H9 (cell line): ENCODE measurements around the gene CTNNB1. TPM values are rescaled to one million over a fixed set of nuclear protein-coding genes. Genes with fewer than 3 reads are reported as not detected.

Experiments
- DNase-seq: peaks from one replicate; pipeline ENCODE4 v3.0.0-alpha.2; 2017
- H2AFZ ChIP-seq: one replicate; pipeline ENCODE4 v1.6.1; 2013; ENCODE audit warnings: mild to moderate bottlenecking, low read length, control low read depth, moderate library complexity
- H2AK5ac ChIP-seq: 2 replicates; pipeline ENCODE4 v1.6.1; 2013; ENCODE audit warnings: low read length, control low read depth, mixed read lengths; ENCODE audit not compliant: insufficient read length
- H2BK120ac ChIP-seq: one replicate; pipeline ENCODE4 v1.6.1; 2013; ENCODE audit warnings: low read depth, mild to moderate bottlenecking, low read length, control low read depth, inconsistent platforms; ENCODE audit not compliant: poor library complexity, severe bottlenecking
- H2BK12ac ChIP-seq: 2 replicates; pipeline ENCODE4 v1.6.1; 2013; ENCODE audit warnings: low read length, control low read depth, mixed read lengths, low read depth; ENCODE audit not compliant: insufficient read length
- H2BK15ac ChIP-seq: 2 replicates; pipeline ENCODE4 v1.6.1; 2013; ENCODE audit warnings: low read depth, low read length, control low read depth
- H2BK20ac ChIP-seq: one replicate; pipeline ENCODE4 v1.6.1; 2013; ENCODE audit warnings: low read depth, mild to moderate bottlenecking, low read length, control low read depth, inconsistent platforms; ENCODE audit not compliant: poor library complexity, severe bottlenecking
- H2BK5ac ChIP-seq: 2 replicates; pipeline ENCODE4 v1.6.1; 2013; ENCODE audit warnings: low read length, control low read depth, mixed read lengths; ENCODE audit not compliant: insufficient read length
- H3K14ac ChIP-seq: 2 replicates; pipeline ENCODE4 v1.6.1; 2013; ENCODE audit warnings: low read length, control low read depth; ENCODE audit not compliant: insufficient read depth
- H3K18ac ChIP-seq: 2 replicates; pipeline ENCODE4 v1.6.1; 2013; ENCODE audit warnings: low read depth, mild to moderate bottlenecking, mixed read lengths, low read length, control low read depth; ENCODE audit not compliant: insufficient read length
- H3K23ac ChIP-seq: 2 replicates; pipeline ENCODE4 v1.6.1; 2013; ENCODE audit warnings: low read length, control low read depth, mixed read lengths, low read depth; ENCODE audit not compliant: insufficient read length
- H3K23me2 ChIP-seq: 2 replicates; pipeline ENCODE4 v1.6.1; 2013; ENCODE audit warnings: low read depth, mild to moderate bottlenecking, mixed read lengths, low read length, control low read depth; ENCODE audit not compliant: insufficient read length, poor library complexity, severe bottlenecking
- H3K27ac ChIP-seq: 2 replicates; pipeline ENCODE4 v1.5.1; 2013; ENCODE audit warnings: low read length, control low read depth, mixed read lengths, low read depth; ENCODE audit not compliant: insufficient read length
- H3K27me3 ChIP-seq: 2 replicates; pipeline ENCODE4 v1.6.1; 2013; ENCODE audit warnings: low read length, control low read depth, inconsistent platforms; ENCODE audit not compliant: insufficient read depth
- H3K4ac ChIP-seq: 2 replicates; pipeline ENCODE4 v1.6.1; 2013; ENCODE audit warnings: low read depth, mild to moderate bottlenecking, control low read depth, inconsistent platforms, low read length, moderate library complexity
- H3K4me1 ChIP-seq: 2 replicates; pipeline ENCODE4 v1.6.1; 2013; ENCODE audit warnings: low read length, control low read depth, inconsistent platforms; ENCODE audit not compliant: insufficient read depth
- H3K4me2 ChIP-seq: 2 replicates; pipeline ENCODE4 v1.6.1; 2013; ENCODE audit warnings: low read length, control low read depth, mixed read lengths; ENCODE audit not compliant: insufficient read length, insufficient read depth
- H3K56ac ChIP-seq: 2 replicates; pipeline ENCODE4 v1.6.1; 2013; ENCODE audit warnings: low read depth, mild to moderate bottlenecking, mixed read lengths, low read length, control low read depth; ENCODE audit not compliant: insufficient read length
- H3K79me1 ChIP-seq: 2 replicates; pipeline ENCODE4 v1.6.1; 2013; ENCODE audit warnings: low read depth, mild to moderate bottlenecking, moderate library complexity, low read length, control low read depth, inconsistent platforms; ENCODE audit not compliant: insufficient read depth, poor library complexity, severe bottlenecking
- H3K79me2 ChIP-seq: 2 replicates; pipeline ENCODE4 v1.6.1; 2013; ENCODE audit warnings: low read length, control low read depth, inconsistent platforms; ENCODE audit not compliant: insufficient read depth
- H3K9ac ChIP-seq: 2 replicates; pipeline ENCODE4 v1.6.1; 2013; ENCODE audit warnings: low read length, control low read depth, mixed read lengths; ENCODE audit not compliant: insufficient read length; ENCODE audit errors: extremely low read depth
- H3K9me3 ChIP-seq: one replicate; pipeline ENCODE4 v1.6.1; 2013; ENCODE audit warnings: low read depth, low read length, inconsistent platforms; ENCODE audit not compliant: control insufficient read depth
- H3T11ph ChIP-seq: one replicate; pipeline ENCODE4 v1.6.1; 2013; ENCODE audit warnings: mild to moderate bottlenecking, low read length, control low read depth, inconsistent platforms
- H4K20me1 ChIP-seq: one replicate; pipeline ENCODE4 v1.6.1; 2013; ENCODE audit not compliant: control insufficient read depth, insufficient read length, insufficient read depth
- H4K5ac ChIP-seq: 2 replicates; pipeline ENCODE4 v1.6.1; 2013; ENCODE audit warnings: low read depth, mild to moderate bottlenecking, mixed read lengths, low read length, control low read depth; ENCODE audit not compliant: insufficient read length
- H4K8ac ChIP-seq: replicated peaks from 2 replicates; pipeline ENCODE4 v1.6.1; 2013; ENCODE audit warnings: low read length, control low read depth, mixed read lengths, low read depth; ENCODE audit not compliant: insufficient read length
- H4K91ac ChIP-seq: 2 replicates; pipeline ENCODE4 v1.6.1; 2013; ENCODE audit warnings: low read depth, mild to moderate bottlenecking, moderate library complexity, mixed read lengths, low read length, control low read depth; ENCODE audit not compliant: insufficient read length
- H3K27ac Mint-ChIP-seq, 3 experiments: 2 replicates in 2 of 3; 3 replicates in 1 of 3; pipeline ENCODE4 v1.8.0; 2020 to 2021; ENCODE audit warnings: mixed read lengths in 3 of 3, mild to moderate bottlenecking in 1 of 3, moderate library complexity in 1 of 3
- H3K27me3 Mint-ChIP-seq: 2 replicates; pipeline ENCODE4 v1.8.0; 2021; ENCODE audit warnings: low read depth, mild to moderate bottlenecking, moderate library complexity, mixed read lengths
- H3K36me3 Mint-ChIP-seq, 3 experiments: 2 replicates in 2 of 3; 3 replicates in 1 of 3; pipeline ENCODE4 v1.8.0; 2020 to 2021; ENCODE audit warnings: low read depth in 3 of 3, mixed read lengths in 3 of 3; ENCODE audit not compliant: insufficient read depth in 1 of 3
- H3K4me1 Mint-ChIP-seq, 2 experiments: 2 replicates each; pipeline ENCODE4 v1.8.0; 2020; ENCODE audit warnings: mixed read lengths in 2 of 2
- H3K4me3 Mint-ChIP-seq, 2 experiments: 2 replicates in 1 of 2; 3 replicates in 1 of 2; pipeline ENCODE4 v1.8.0; 2020 to 2021; ENCODE audit warnings: mild to moderate bottlenecking in 2 of 2, mixed read lengths in 2 of 2, moderate library complexity in 1 of 2
- H3K9me3 Mint-ChIP-seq, 2 experiments: 2 replicates in 1 of 2; 3 replicates in 1 of 2; pipeline ENCODE4 v1.8.0; 2020; ENCODE audit warnings: mild to moderate bottlenecking in 2 of 2, mixed read lengths in 2 of 2, moderate library complexity in 1 of 2
- CTCF ChIP-seq: fragments of 200-600 bp; sonication (generic); conservative IDR thresholded peaks from 3 replicates; pipeline ENCODE4 v1.8.0; 2021; ENCODE audit warnings: antibody characterized with exemption, mild to moderate bottlenecking
- WGBS: extraction: QIAGEN DNeasy Blood & Tissue Kit; methylation state at CpG from one replicate; pipeline ENCODE4 v1.1.7; 2013; ENCODE audit warnings: missing lambda C conversion rate, low lambda C conversion rate, mixed read lengths; ENCODE audit not compliant: insufficient read length; ENCODE audit errors: extremely low coverage; 5-methylcytosine and 5-hydroxymethylcytosine counted together
- total RNA-seq: library from RNA; stranded (reverse); gene quantifications from 2 replicates; pipeline ENCODE4 v1.2.1, GENCODE V29; 2021

The CTNNB1 gene
- total RNA-seq, 1 experiment from 2014 or later: 500 TPM

- Histone ChIP-seq H4K20me1 (no peaks in the 10 kb centered on the region), H3T11ph (no peak overlapping the region), H3K23me2 (no peaks in the 10 kb centered on the region), H2AFZ (no peak overlapping the region), H3K23ac (no peak overlapping the region), H3K4ac (no peak overlapping the region), H2BK12ac (no peak overlapping the region), H3K27ac (no peak overlapping the region), H2BK120ac (no peak overlapping the region), H3K4me2 (no peak overlapping the region), H2AK5ac (no peak overlapping the region), H3K79me2 (no peaks in the 10 kb centered on the region), H4K5ac (no peak overlapping the region), H3K9ac (no peak overlapping the region), H3K4me1 (peaks cover 8% of the 10 kb centered on the region; the same call in 1 of the 2 replicates), H3K14ac (no peak overlapping the region), H2BK15ac (no peak overlapping the region), H3K27me3 (no peaks in the 10 kb centered on the region), H3K9me3 (no peaks in the 10 kb centered on the region), H2BK5ac (no peak overlapping the region), H4K91ac (no peak overlapping the region), H3K56ac (no peak overlapping the region), H3K18ac (no peak overlapping the region), H3K79me1 (no peaks in the 10 kb centered on the region), H2BK20ac (no peak overlapping the region), H4K8ac (no peak overlapping the region)
- Mint-ChIP-seq H3K36me3 (peaks cover 0 to 1% (median 0%) of the 10 kb centered on the region in 3 experiments; a peak in 2 of 7 replicates), H3K4me3 (no peak overlapping the region), H3K9me3 (no peaks in the 10 kb centered on the region), H3K4me1 (peaks cover 6 to 10% of the 10 kb centered on the region in 2 experiments), H3K27me3 (no peaks in the 10 kb centered on the region), H3K27ac (no peak overlapping the region)
- no peak for TF ChIP-seq CTCF
- WGBS: no CpG with 5 or more reads among the region's 1 CpG
- no peak for DNase-seq
These were observed 36.3 kb upstream of the CTNNB1 start for GRCh38 chr3:41163006-41163405.
